Measurements from ENCODE around the gene ACAA2. TPM values are rescaled to one million over a fixed set of nuclear protein-coding genes. Genes with fewer than 3 reads are reported as not detected.

The ACAA2 gene
- total RNA-seq (2014; rRNA removed) (6.5 and 7.1 TPM in 2 replicates), Bru-seq, nascent RNA (percentile 53 among the genes with signal in this experiment), BruChase-seq, experiment 1, labeled RNA remaining after a 6-hour chase (percentile 62 among the genes with signal in this experiment), BruChase-seq, experiment 2, labeled RNA remaining after a 2-hour chase (percentile 50 among the genes with signal in this experiment)
- long read RNA-seq, transcript ACAA2-201 (10 exons, 3,350 nt), result major isoform, 18 of 25 reads
- long read RNA-seq, partial matches to known transcripts, result 2 of 25 reads
- long read RNA-seq, other reads (novel, unspliced or antisense), result 4 of 25 reads

- H3K27ac ChIP-seq (ENCODE audit: low read length), result peak within 1 kb of the TSS; percentile 51
- H2AFZ ChIP-seq (ENCODE audit: low read length), result peak within 1 kb of the TSS; percentile 80
- TSS peak; percentile 48 for BruUV-seq (replicated peaks)
- no peaks in the 10 kb centered on the region for H3K9me3 ChIP-seq (ENCODE audit: low read length)
- 0 out of 2 replicates have a peak, but pooled peaks cover 4% of the 10 kb centered on the region for H3K79me2 ChIP-seq (ENCODE audit: low read length)
- H3K4me1 ChIP-seq (ENCODE audit: insufficient read depth, low read length), result no peaks in the 10 kb centered on the region; the same call in 1 of the 2 replicates
- no peaks in the 10 kb centered on the region for H4K20me1 ChIP-seq (ENCODE audit: low read length)
- no peaks in the 10 kb centered on the region for H3K36me3 ChIP-seq (ENCODE audit: low read depth, low read length)
- CTCF ChIA-PET, result no interaction called here
- no peak for TF ChIP-seq EZH2 (IDR thresholded peaks at IDR 0.05; ENCODE audit: low read length, unreplicated experiment)
- TF ChIP-seq EZH2phosphoT487 (IDR thresholded peaks at IDR 0.05; ENCODE audit: borderline replicate concordance, low read length), result no peak
- TF ChIP-seq CTCF (conservative IDR thresholded peaks at IDR 0.05; ENCODE audit: low read depth, low read length), result no peak
- peak within 1 kb of the TSS; percentile 83 for H3K4me2 ChIP-seq (ENCODE audit: low read length)
- peak within 1 kb of the TSS; percentile 75 for H3K4me3 ChIP-seq (ENCODE audit: low read length)
- no peaks in the 10 kb centered on the region for H3K9me2 ChIP-seq (replicated peaks; ENCODE audit: low read length)
- ATAC-seq, result peak; percentile 90
- peak within 1 kb of the TSS; percentile 75 for H3K9ac ChIP-seq (ENCODE audit: low read length)
- intact Hi-C loops (cut with micrococcal nuclease), result loop anchor here (2.0 kb wide), 1 partner anchor 21 kb away; no protein-coding TSS in a partner anchor
- H3F3A ChIP-seq (ENCODE audit: low read length, unreplicated experiment), result no peaks in the 10 kb centered on the region
- POLR2A ChIA-PET (ENCODE audit: unreplicated experiment), result interaction anchor here (0.6 to 1.1 kb wide), 4 partner anchors 21 to 80 kb away, joined by 3 to 6 read pairs (median 6); no protein-coding TSS in a partner anchor
- no peaks in the 10 kb centered on the region for H3K27me3 ChIP-seq (ENCODE audit: low read length)
- DNase-seq, result peak; percentile 67
Measured at GRCh38 chr18:49813319-49814146, at the start of gene ACAA2. Gene ACAA2 (minus strand): TSS chr18:49813533. CDS start chr18:49813484, 49 bp downstream.

GRCh38 chr18:49862656-49863385 lies 49.5 kb upstream of the ACAA2 start:
- Histone ChIP-seq H3K9me2 (replicated peaks; ENCODE audit: low read length) (no peaks in the 10 kb centered on the region), H3K4me1 (ENCODE audit: insufficient read depth, low read length) (peaks cover 7% of the 10 kb centered on the region; the same call in 1 of the 2 replicates), H3K27ac (ENCODE audit: low read length) (no peak overlapping the region), H3F3A (ENCODE audit: low read length, unreplicated experiment) (no peaks in the 10 kb centered on the region), H3K4me2 (ENCODE audit: low read length) (no peak overlapping the region), H4K20me1 (ENCODE audit: low read length) (no peaks in the 10 kb centered on the region), H3K9ac (ENCODE audit: low read length) (no peak overlapping the region), H3K27me3 (ENCODE audit: low read length) (no peaks in the 10 kb centered on the region), H3K36me3 (ENCODE audit: low read depth, low read length) (no peaks in the 10 kb centered on the region), H3K79me2 (ENCODE audit: low read length) (no peaks in the 10 kb centered on the region), H3K9me3 (ENCODE audit: low read length) (no peaks in the 10 kb centered on the region), H2AFZ (ENCODE audit: low read length) (no peak overlapping the region), H3K4me3 (ENCODE audit: low read length) (no peak overlapping the region)
- DNase-seq, result no peak
- ChIA-PET POLR2A (ENCODE audit: unreplicated experiment) (no interaction called here), CTCF (interaction anchor here (1.4 kb wide), 1 partner anchor 341 kb away, joined by 3 read pairs; no protein-coding TSS in a partner anchor)
- no TSS peak for BruUV-seq (replicated peaks)
- no peak for ATAC-seq
- intact Hi-C loops (cut with micrococcal nuclease), result no loop called here
- TF ChIP-seq EZH2phosphoT487 (IDR thresholded peaks at IDR 0.05; ENCODE audit: borderline replicate concordance, low read length), result no peak
- no peak for TF ChIP-seq CTCF (conservative IDR thresholded peaks at IDR 0.05; ENCODE audit: low read depth, low read length)
- TF ChIP-seq EZH2 (IDR thresholded peaks at IDR 0.05; ENCODE audit: low read length, unreplicated experiment), result no peak
